Fibroblast of the aortic adventitia (primary cell): ENCODE measurements around the gene U2AF1L4. TPM values are rescaled to one million over a fixed set of nuclear protein-coding genes. Genes with fewer than 3 reads are reported as not detected.

Experiments used
- DNase-seq: peaks from one replicate; pipeline ENCODE4 v3.0.0-alpha.2; 2010; ENCODE audit warnings: low read depth
- H3K4me3 ChIP-seq: 2 replicates; pipeline ENCODE4 v1.5.1; 2011; ENCODE audit warnings: low read depth, mild to moderate bottlenecking, control low read depth, low read length, moderate library complexity
- total RNA-seq: library from RNA; depleted of rRNA; stranded (reverse); fragments of >200 nt; gene quantifications from 2 replicates; pipeline ENCODE4 v1.2.3, GENCODE V29; 2012; ENCODE audit warnings: low replicate concordance
- TF ChIP-seq, protein P1 (sequence below): IDR thresholded peaks from 2 replicates; pipeline ENCODE4 v1.5.1; 2011; ENCODE audit warnings: mild to moderate bottlenecking, low read length, control low read depth, inconsistent platforms; ENCODE audit not compliant: insufficient read depth

The U2AF1L4 gene
- total RNA-seq, 1 donor: 5.8 TPM

DNA sequence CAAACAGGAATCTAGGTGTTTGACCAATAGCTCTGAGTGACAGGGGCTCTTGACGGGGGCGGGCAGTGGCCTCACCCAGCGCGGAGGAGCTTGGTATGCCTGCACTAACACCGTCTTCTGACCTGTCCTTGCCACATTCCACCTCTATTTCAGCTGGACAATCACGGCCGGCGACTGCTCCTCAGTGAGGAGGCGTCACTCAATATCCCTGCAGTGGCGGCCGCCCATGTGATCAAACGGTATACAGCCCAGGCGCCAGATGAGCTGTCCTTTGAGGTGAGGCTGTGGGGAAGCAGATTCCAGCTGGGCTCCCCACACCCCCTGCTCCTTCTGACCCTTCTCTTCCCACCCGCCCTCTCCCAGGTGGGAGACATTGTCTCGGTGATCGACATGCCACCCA is 34.8 kb upstream of the U2AF1L4 start:
- TF ChIP-seq, protein P1, sequence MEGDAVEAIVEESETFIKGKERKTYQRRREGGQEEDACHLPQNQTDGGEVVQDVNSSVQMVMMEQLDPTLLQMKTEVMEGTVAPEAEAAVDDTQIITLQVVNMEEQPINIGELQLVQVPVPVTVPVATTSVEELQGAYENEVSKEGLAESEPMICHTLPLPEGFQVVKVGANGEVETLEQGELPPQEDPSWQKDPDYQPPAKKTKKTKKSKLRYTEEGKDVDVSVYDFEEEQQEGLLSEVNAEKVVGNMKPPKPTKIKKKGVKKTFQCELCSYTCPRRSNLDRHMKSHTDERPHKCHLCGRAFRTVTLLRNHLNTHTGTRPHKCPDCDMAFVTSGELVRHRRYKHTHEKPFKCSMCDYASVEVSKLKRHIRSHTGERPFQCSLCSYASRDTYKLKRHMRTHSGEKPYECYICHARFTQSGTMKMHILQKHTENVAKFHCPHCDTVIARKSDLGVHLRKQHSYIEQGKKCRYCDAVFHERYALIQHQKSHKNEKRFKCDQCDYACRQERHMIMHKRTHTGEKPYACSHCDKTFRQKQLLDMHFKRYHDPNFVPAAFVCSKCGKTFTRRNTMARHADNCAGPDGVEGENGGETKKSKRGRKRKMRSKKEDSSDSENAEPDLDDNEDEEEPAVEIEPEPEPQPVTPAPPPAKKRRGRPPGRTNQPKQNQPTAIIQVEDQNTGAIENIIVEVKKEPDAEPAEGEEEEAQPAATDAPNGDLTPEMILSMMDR: no peak
- H3K4me3 ChIP-seq: no peak overlapping the region
- no peak for DNase-seq

DNA sequence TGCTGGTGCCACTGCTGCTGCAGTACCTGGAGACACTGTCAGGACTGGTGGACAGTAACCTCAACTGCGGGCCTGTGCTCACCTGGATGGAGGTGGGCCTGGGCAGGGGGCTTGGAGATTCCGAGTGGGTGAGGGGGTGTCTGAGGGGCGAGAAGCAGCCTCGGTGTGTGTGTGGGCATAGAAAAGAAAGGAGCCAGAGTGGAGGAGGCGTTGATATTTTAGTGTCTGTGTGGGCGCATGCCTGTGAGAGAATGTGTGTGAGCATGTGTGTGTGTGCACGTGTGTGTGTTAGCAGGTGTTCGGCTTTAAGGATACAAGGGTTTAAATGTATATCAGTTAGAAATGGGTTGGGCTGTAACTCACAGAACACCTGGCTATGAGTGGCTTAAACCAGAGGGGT is 33.8 kb upstream of the U2AF1L4 start:
- H3K4me3 ChIP-seq: no peak overlapping the region
- no peak for DNase-seq

DNA sequence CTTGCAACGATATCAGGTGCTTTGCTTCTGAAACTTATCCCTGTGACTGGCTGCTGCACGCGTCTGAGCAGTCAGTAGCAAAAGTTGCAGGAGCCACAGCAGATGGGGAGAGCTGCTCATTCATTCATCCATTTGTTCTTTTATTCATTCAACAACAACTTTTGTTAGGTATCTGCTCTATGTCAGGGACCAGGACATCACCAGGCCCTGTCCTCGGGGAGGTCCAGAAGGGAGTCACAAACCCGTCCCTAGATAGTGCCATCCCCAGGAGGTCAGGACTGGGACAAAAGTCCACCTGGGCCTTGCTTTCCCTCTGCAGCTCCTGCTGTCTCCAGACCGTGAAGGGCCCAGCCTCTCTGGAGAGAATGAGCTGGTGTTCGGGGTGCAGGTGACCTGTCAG is 32.7 kb upstream of the U2AF1L4 start:
- H3K4me3 ChIP-seq: no peak overlapping the region
- TF ChIP-seq, protein P1: no peak
- no peak for DNase-seq

More for the DNA sequence above, 33.8 kb upstream of the U2AF1L4 start:
- TF ChIP-seq, protein P1: no peak

DNA sequence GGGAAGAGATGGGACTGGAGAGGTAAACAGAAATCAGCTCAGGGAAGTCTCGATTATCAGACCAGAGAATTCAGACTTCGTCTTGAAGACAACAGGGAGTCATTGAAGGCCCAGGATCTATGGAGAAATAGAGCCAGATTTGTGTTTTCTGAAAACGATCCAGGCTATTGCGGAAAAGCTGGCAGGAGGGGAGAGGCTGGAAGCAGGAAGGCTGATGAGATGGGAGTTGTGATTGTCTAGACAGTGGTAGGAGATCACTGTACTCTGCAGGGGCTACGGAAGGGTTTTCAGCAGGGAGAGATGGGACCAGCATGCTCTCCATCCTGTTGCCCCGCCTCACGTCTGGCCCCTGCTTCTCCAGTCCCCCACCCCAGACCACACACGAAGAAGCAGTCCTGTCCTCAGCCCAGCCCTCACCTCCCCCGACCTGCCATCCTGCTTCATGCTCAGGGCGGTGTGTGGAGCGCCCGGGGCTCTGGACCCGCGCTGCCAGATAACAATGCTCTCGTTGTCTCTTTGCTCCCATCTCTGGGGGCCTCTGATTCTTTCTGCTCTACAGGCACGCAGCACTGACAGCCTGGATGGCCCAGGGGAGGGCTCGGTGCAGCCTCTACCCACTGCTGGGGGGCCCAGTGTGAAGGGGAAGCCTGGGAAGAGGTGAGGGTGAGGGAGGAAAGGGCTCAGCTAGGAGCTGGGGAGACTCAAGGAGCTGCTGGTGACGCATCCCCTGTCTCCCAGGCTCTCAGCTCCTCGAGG is 32.0 kb upstream of the U2AF1L4 start:
- peak; percentile 10 for DNase-seq
- TF ChIP-seq, protein P1: no peak

DNA sequence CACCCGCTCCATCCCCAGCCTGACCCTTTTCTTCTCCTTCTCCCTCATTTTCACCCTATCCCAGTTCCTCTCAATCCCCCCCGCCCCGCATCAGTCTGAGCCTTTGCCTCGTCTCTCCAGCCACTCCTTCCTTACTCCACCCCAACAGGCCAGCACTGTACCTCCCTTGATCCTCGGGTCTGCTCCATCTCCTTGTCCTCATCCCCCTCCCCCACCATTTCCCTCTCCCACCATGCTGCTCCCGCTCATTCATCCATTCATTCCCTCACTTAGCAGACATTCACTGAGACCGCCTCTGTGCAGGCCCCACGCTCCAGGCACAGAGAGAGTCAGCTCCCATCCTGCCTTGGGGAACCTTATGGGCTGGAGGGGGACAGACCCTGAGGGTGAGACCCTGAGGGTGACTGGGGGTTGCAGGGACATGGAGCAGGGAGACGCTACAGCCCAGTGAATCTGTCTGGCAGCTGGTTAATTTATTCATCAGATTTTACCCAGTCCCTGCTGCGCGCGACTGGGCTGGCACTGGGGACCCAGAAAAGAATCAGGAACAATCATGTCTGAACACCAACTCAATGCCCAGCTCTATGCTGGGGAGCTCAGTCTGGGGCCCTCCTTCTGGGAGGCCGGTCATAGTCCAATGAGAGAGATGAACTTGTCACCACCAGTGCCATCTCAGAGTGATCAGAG is 31.0 kb upstream of the U2AF1L4 start:
- TF ChIP-seq, protein P1: no peak
- DNase-seq: no peak
- peak overlapping the region; percentile 78 for H3K4me3 ChIP-seq

More for the DNA sequence above, 32.0 kb upstream of the U2AF1L4 start:
- no peak overlapping the region for H3K4me3 ChIP-seq

DNA sequence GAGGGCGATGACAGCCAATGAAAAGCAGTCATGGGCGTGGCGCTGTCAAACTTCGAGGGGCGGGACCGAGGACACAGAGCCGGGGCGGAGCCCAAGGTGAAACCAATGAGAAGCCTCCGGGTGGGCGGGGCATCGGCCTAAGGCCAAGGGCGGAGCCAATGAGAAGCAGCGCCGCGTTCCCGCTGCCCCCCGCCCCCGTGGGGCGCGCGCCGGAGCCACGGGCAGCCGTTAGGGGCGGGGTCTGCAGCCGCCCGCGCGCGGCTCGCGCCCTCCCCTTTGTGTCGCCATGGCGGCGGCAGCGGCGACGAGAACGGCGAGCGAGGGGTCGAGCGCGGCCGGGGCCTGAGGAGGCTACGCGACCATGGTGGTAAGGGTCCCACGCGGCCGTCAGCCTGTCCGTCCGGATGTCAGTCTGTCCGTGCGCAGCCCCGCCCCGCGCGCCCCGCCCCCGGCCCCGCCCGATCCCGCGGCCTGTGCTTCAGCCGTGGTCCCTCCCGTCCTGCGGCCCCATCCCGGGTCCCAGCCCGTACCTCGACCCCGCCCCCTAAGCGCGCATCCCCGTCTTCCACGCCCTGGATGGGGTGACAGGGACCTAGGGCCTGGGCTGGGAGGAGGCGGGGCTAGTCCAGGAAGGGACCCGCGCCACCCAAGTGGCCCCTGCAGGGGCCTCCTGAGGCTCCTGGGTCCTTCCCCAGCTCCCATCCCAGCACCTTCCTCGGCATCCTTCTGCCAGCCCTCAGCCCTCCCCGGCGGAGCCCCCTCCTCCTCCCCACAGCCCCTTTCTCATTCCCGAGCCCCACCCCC is 30.3 kb upstream of the U2AF1L4 start, which contains the start of gene ARHGAP33:
ARHGAP33 (plus strand) TSS at position 267 of the 804 bp plus-strand sequence; CDS start at position 362, 95 bp downstream.
- DNase-seq: peak; percentile 93
- peak within 1 kb of the TSS; percentile 78 for H3K4me3 ChIP-seq
- TF ChIP-seq, protein P1: no peak
